Panc1 (cell line): ENCODE data around the gene NSG2. TPM values are rescaled to one million over a fixed set of nuclear protein-coding genes. Genes with fewer than 3 reads are reported as not detected.

ENCODE experiments used
- ATAC-seq: fragments of 200-7000 bp; cut with Tn5 transposase; 2 replicates; pipeline ENCODE4 v1.9.1; 2020; ENCODE audit warnings: mild to moderate bottlenecking, moderate library complexity
- BruUV-seq: library from RNA; stranded (reverse); fragments of 400-500 nt; replicated peaks from 2 replicates; lab custom pipeline; 2021; lab: Mats Ljungman, UMichigan
- CTCF ChIA-PET: fragments of 300-600 bp; sonication (Branson Sonifier 250); formaldehyde crosslinking; loops from one replicate; lab custom pipeline; 2022; ENCODE audit warnings: antibody characterized with exemption; lab: Charles Lee
- POLR2A ChIA-PET: fragments of 300-600 bp; sonication (Branson Sonifier 250); formaldehyde crosslinking; loops from one replicate; lab custom pipeline; 2022; ENCODE audit warnings: antibody characterized with exemption; lab: Charles Lee
- DNase-seq: peaks from one replicate; pipeline ENCODE4 v3.0.0-alpha.2; 2010; ENCODE audit warnings: low read depth, low spot score
- H3K27ac ChIP-seq: 2 replicates; pipeline ENCODE4 v1.5.1; 2011; ENCODE audit warnings: mild to moderate bottlenecking, low read length, inconsistent platforms
- H3K27me3 ChIP-seq: fragments of 200-500 bp; sonication (Bioruptor generic); 2 replicates; pipeline ENCODE4 v1.6.0; 2014; ENCODE audit warnings: low read length, inconsistent platforms; ENCODE audit not compliant: control insufficient read depth, insufficient read depth
- H3K36me3 ChIP-seq: fragments of 200-500 bp; sonication (Bioruptor generic); 2 replicates; pipeline ENCODE4 v1.5.1; 2014; ENCODE audit warnings: inconsistent platforms, mild to moderate bottlenecking, low read length, moderate library complexity; ENCODE audit not compliant: control insufficient read depth, insufficient read depth
- H3K4me1 ChIP-seq: 2 replicates; pipeline ENCODE4 v1.5.1; 2011; ENCODE audit warnings: inconsistent platforms, mild to moderate bottlenecking, low read length, moderate library complexity; ENCODE audit not compliant: control insufficient read depth, insufficient read depth
- H3K4me3 ChIP-seq, 2 experiments: 2 replicates each; pipeline ENCODE4 v1.5.1; 2011 to 2012; ENCODE audit warnings: low read depth in 2 of 2, low read length in 2 of 2, mild to moderate bottlenecking in 2 of 2, inconsistent platforms in 1 of 2, moderate library complexity in 1 of 2
- H3K9me3 ChIP-seq: fragments of 200-500 bp; sonication (Bioruptor generic); 2 replicates; pipeline ENCODE4 v1.5.1; 2014; ENCODE audit warnings: low read depth, mild to moderate bottlenecking, inconsistent platforms, low read length, moderate library complexity; ENCODE audit not compliant: control insufficient read depth, insufficient read depth
- POLR2AphosphoS5 ChIP-seq: IDR thresholded peaks from 2 replicates; pipeline ENCODE4 v1.6.1; 2012; ENCODE audit warnings: mild to moderate bottlenecking, low read depth, low read length, moderate library complexity
- SIN3A ChIP-seq: IDR thresholded peaks from 2 replicates; pipeline ENCODE4 v1.6.1; 2012; ENCODE audit warnings: low read depth, mild to moderate bottlenecking, low read length, moderate library complexity, borderline replicate concordance; ENCODE audit not compliant: insufficient read depth
- TCF7L2 ChIP-seq: IDR thresholded peaks from 2 replicates; pipeline ENCODE4 v1.6.1; 2011; ENCODE audit warnings: mild to moderate bottlenecking, low read depth, low read length, inconsistent platforms
- in situ Hi-C: cut with HindIII; loops from 2 replicates; pipeline ENCODE4 v1.10.0; 2016; ENCODE audit warnings: low sequenced_read_pairs, low pct_unique_long_range_greater_than_20kb
- intact Hi-C: fragments of 100-400 bp; cut with micrococcal nuclease; formaldehyde crosslinking; loops from one replicate; pipeline ENCODE4 v1.10.0; 2022; ENCODE audit not compliant: unreplicated experiment
- total RNA-seq: library from RNA; stranded (reverse); gene quantifications from one replicate; pipeline ENCODE4 v1.2.1, GENCODE V29; 2021; ENCODE audit not compliant: unreplicated experiment
- TF ChIP-seq, protein P1 (sequence below): fragments of 450-650 bp; IDR thresholded peaks from 2 replicates; pipeline ENCODE4 v1.5.1; 2017; ENCODE audit warnings: mild to moderate bottlenecking
- TF ChIP-seq, protein P2 (sequence below), 2 experiments: IDR thresholded peaks; 2 replicates each; pipeline ENCODE4 v1.6.1; 2011 to 2012; ENCODE audit warnings: low read depth in 2 of 2, control low read depth in 1 of 2, low read length in 1 of 2, mild to moderate bottlenecking in 1 of 2, moderate library complexity in 1 of 2; ENCODE audit not compliant: insufficient read depth in 1 of 2

NSG2 gene
- total RNA-seq, 1 experiment from 2014 or later = not detected

DNA sequence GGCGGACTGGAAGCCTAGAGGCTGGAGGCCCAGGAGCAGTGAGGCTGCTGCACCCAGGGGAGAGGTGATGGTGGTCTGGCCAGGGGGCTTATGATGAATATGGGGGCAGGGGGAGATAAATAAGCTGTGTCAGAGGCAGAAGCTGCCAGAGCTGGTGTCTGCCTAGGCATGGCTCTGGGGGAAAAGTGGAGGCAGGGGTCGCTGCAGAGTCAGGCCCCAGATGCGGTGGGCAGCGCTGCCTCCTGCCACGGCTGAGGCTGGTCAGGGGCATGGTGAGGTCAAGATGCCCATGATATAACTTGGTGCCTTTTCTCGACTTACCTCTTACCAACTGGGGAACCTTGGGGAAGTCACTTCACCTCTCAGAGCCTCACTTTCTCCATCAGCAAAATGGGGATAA lies 51.1 kb downstream of the NSG2 start:
- H3K9me3 ChIP-seq = no peaks in the 10 kb centered on the region
- TF ChIP-seq, protein P1, sequence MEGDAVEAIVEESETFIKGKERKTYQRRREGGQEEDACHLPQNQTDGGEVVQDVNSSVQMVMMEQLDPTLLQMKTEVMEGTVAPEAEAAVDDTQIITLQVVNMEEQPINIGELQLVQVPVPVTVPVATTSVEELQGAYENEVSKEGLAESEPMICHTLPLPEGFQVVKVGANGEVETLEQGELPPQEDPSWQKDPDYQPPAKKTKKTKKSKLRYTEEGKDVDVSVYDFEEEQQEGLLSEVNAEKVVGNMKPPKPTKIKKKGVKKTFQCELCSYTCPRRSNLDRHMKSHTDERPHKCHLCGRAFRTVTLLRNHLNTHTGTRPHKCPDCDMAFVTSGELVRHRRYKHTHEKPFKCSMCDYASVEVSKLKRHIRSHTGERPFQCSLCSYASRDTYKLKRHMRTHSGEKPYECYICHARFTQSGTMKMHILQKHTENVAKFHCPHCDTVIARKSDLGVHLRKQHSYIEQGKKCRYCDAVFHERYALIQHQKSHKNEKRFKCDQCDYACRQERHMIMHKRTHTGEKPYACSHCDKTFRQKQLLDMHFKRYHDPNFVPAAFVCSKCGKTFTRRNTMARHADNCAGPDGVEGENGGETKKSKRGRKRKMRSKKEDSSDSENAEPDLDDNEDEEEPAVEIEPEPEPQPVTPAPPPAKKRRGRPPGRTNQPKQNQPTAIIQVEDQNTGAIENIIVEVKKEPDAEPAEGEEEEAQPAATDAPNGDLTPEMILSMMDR = no peak
- no peak for TF ChIP-seq POLR2AphosphoS5
- TF ChIP-seq, protein P2, sequence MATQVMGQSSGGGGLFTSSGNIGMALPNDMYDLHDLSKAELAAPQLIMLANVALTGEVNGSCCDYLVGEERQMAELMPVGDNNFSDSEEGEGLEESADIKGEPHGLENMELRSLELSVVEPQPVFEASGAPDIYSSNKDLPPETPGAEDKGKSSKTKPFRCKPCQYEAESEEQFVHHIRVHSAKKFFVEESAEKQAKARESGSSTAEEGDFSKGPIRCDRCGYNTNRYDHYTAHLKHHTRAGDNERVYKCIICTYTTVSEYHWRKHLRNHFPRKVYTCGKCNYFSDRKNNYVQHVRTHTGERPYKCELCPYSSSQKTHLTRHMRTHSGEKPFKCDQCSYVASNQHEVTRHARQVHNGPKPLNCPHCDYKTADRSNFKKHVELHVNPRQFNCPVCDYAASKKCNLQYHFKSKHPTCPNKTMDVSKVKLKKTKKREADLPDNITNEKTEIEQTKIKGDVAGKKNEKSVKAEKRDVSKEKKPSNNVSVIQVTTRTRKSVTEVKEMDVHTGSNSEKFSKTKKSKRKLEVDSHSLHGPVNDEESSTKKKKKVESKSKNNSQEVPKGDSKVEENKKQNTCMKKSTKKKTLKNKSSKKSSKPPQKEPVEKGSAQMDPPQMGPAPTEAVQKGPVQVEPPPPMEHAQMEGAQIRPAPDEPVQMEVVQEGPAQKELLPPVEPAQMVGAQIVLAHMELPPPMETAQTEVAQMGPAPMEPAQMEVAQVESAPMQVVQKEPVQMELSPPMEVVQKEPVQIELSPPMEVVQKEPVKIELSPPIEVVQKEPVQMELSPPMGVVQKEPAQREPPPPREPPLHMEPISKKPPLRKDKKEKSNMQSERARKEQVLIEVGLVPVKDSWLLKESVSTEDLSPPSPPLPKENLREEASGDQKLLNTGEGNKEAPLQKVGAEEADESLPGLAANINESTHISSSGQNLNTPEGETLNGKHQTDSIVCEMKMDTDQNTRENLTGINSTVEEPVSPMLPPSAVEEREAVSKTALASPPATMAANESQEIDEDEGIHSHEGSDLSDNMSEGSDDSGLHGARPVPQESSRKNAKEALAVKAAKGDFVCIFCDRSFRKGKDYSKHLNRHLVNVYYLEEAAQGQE (IDR thresholded peaks at IDR 0.05; ENCODE audit: insufficient read depth in 1 of 2, low read depth in 2 of 2, low read length in 1 of 2) = no peak
- TF ChIP-seq SIN3A = no peak
- TF ChIP-seq TCF7L2 = no peak
- peaks cover 9% of the 10 kb centered on the region for H3K27me3 ChIP-seq
- BruUV-seq = no TSS peak
- intact Hi-C loops (no loop called here), in situ Hi-C loops (no loop called here)
- no peak overlapping the region for H3K4me3 ChIP-seq
- H3K27ac ChIP-seq = no peak overlapping the region
- H3K4me1 ChIP-seq = no peaks in the 10 kb centered on the region
- ChIA-PET CTCF (no interaction called here), POLR2A (no interaction called here)
- ATAC-seq = no peak
- no peaks in the 10 kb centered on the region for H3K36me3 ChIP-seq
- no peak for DNase-seq

DNA sequence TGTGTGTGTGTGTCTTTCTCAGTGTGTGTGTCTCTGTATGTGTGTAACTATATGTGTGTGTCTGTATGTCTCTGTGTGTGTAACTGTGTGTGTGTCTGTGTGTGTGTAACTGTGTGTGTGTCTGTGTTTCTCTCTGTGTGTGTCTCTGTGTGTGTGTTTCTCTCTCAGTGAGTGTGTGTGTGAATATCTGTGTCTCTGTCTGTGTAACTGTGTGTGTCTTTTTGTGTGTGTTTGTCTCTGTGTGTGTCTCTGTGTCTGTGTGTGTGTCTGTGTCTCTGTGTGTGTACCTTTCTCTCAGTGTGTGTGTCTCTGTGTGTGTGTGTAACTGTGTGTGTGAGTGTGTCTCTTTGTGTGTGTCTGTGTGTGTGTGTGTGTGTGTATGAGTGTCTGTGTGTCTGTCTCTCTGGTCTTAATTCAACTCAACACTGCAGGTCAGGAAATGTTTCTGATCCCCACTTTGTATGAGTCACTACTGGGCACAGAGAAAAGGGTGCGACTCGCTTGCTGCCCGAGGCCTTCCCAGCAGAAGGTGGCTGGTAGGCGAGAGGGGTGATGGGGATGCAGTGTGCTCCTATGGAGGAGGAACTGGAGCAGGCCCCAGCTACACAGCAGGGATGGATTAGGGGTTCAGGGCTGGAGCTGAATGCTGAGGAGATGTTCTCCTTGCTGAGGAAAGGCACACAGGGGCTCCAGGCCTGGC lies 52.1 kb downstream of the NSG2 start:
- CTCF ChIA-PET = no interaction called here
- peaks cover 5% of the 10 kb centered on the region for H3K27me3 ChIP-seq
- intact Hi-C loops (no loop called here), in situ Hi-C loops (no loop called here)
- H3K4me1 ChIP-seq = no peaks in the 10 kb centered on the region
- TF ChIP-seq, protein P1 = no peak
- TF ChIP-seq POLR2AphosphoS5 (no peak), TCF7L2 (no peak), SIN3A (no peak)
- TF ChIP-seq, protein P2 (IDR thresholded peaks at IDR 0.05; ENCODE audit: insufficient read depth in 1 of 2, low read depth in 2 of 2, low read length in 1 of 2) = no peak
- DNase-seq = no peak
- H3K9me3 ChIP-seq = no peaks in the 10 kb centered on the region
- no peaks in the 10 kb centered on the region for H3K36me3 ChIP-seq
- no peak overlapping the region for H3K4me3 ChIP-seq
- POLR2A ChIA-PET = no interaction called here
- ATAC-seq = peak; percentile 57
- H3K27ac ChIP-seq = no peak overlapping the region
- BruUV-seq = no TSS peak
